ENCODE data around the gene FYN. TPM values are rescaled to one million over a fixed set of nuclear protein-coding genes. Genes with fewer than 3 reads are reported as not detected.

Gene FYN
- polyA plus RNA-seq, 2 of the 4 experiments (the other 2 are of a cell fraction), result 3.5 to 3.7 TPM

GRCh38 chr6:111866857-111867256 is 6.4 kb downstream of the FYN start:
- CTCF ChIA-PET, result no interaction called here
- WGBS (ENCODE audit: missing lambda C conversion rate), result 53% methylated on average over 2 of the region's 2 CpGs
- POLR2A ChIA-PET, result no interaction called here
- DNase-seq (ENCODE audit: low read depth in 1 of 2, low spot score in 1 of 2), result no peak
- Histone ChIP-seq H3K27ac (no peak overlapping the region), H3K4me1 (no peaks in the 10 kb centered on the region), H3K9me3 (no peaks in the 10 kb centered on the region), H3K4me3 (no peak overlapping the region), H3K4me2 (no peak overlapping the region)
- no peak for FAIRE-seq
- TF ChIP-seq CBX8 (IDR thresholded peaks at IDR 0.05) (no peak), SMC3 (IDR thresholded peaks at IDR 0.05) (no peak), ZSCAN20 (CRISPR knock-in tag; IDR thresholded peaks at IDR 0.05) (no peak), ZC3H11A (IDR thresholded peaks at IDR 0.05) (no peak), ELK1 (IDR thresholded peaks at IDR 0.05; ENCODE audit: low read depth, low read length) (no peak), GATA3 (IDR thresholded peaks at IDR 0.05; ENCODE audit: borderline replicate concordance) (no peak), CHD2 (IDR thresholded peaks at IDR 0.05; ENCODE audit: low read length, partially characterized antibody) (no peak)
- ATAC-seq, result no peak

DNA sequence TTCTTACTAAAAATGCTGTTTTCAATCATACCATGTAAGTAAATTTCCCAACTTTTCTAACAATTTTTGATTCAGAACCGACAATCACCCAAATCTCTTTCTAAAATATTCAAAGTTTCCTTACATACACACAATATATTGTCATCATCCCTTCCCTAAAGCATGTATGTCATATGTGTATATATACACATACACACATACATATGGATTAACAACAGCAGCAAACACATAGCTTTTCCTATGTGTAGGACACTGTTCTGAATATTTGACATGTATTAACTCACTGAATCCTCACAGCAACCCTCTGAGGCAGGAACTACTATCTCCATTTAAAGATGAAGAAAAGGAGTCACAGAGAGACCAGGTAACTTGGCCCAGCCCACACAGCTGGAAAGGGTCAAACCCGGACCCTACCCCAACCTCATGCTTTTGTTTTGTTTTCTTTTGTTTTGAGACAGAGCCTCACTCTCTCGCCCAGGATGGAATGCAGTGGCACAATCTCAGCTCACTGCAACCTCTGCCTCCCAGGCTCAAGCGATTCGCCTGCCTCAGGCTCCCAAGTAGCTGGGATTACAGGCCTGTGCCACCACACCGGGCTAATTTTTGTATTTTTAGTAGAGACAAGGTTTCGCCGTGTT is 7.2 kb downstream of the FYN start:
- FAIRE-seq (no peak), DNase-seq (ENCODE audit: low read depth in 1 of 2, low spot score in 1 of 2) (no peak), ATAC-seq (no peak)
- ChIA-PET POLR2A (no interaction called here), CTCF (no interaction called here)
- Histone ChIP-seq H3K27ac (no peak overlapping the region), H3K9me3 (no peaks in the 10 kb centered on the region), H3K4me1 (no peaks in the 10 kb centered on the region), H3K4me2 (no peak overlapping the region), H3K4me3 (no peak overlapping the region)
- 55% methylated on average over 6 of the region's 8 CpGs for whole genome bisulfite sequencing (ENCODE audit: missing lambda C conversion rate)
- no peak for TF ChIP-seq EP300 (IDR thresholded peaks at IDR 0.05)

DNA sequence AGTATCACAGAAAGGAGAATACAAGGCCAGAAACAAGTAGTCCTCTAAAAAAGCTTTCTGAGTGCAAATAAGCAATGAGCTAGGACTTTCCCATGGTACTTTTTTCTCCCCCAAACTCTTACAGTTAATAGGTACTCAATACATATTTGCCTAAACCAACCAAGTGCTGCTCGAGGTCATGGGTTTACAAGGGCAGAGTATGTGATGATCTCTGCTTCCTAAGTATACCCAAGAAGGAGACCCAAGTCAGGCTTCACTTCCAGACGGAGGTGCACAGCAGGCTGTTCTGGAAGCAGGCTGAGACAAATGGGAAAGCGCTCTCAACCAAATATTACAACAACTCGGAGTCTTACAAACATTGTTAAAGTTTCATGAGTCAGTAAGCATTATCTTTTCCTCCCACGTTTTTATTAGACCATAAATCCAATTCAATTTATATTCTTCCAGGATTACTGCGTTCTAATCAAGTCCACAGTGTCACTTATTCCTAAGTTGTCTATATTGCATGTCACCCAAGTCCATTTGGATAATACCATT is 8.1 kb downstream of the FYN start:
- Histone ChIP-seq H3K4me2 (no peak overlapping the region), H3K4me3 (no peak overlapping the region), H3K27ac (no peak overlapping the region), H3K9me3 (no peaks in the 10 kb centered on the region), H3K4me1 (no peaks in the 10 kb centered on the region)
- DNase-seq (ENCODE audit: low read depth in 1 of 2, low spot score in 1 of 2) (no peak), FAIRE-seq (no peak), ATAC-seq (no peak)
- POLR2A ChIA-PET, result no interaction called here
- TF ChIP-seq, protein P1, sequence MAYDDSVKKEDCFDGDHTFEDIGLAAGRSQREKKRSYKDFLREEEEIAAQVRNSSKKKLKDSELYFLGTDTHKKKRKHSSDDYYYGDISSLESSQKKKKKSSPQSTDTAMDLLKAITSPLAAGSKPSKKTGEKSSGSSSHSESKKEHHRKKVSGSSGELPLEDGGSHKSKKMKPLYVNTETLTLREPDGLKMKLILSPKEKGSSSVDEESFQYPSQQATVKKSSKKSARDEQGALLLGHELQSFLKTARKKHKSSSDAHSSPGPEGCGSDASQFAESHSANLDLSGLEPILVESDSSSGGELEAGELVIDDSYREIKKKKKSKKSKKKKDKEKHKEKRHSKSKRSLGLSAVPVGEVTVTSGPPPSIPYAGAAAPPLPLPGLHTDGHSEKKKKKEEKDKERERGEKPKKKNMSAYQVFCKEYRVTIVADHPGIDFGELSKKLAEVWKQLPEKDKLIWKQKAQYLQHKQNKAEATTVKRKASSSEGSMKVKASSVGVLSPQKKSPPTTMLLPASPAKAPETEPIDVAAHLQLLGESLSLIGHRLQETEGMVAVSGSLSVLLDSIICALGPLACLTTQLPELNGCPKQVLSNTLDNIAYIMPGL (CRISPR knock-in tag; IDR thresholded peaks at IDR 0.05; ENCODE audit: borderline replicate concordance), result no peak
- TF ChIP-seq SMC3 (IDR thresholded peaks at IDR 0.05), result no peak
- TF ChIP-seq JUNB (IDR thresholded peaks at IDR 0.05), result no peak
- TF ChIP-seq JUN (IDR thresholded peaks at IDR 0.05), result no peak
- TF ChIP-seq EHF (CRISPR knock-in tag; IDR thresholded peaks at IDR 0.05), result no peak
- TF ChIP-seq ATOH8 (CRISPR knock-in tag; IDR thresholded peaks at IDR 0.05; ENCODE audit: low read depth), result no peak
- TF ChIP-seq CHD4 (IDR thresholded peaks at IDR 0.05; ENCODE audit: borderline replicate concordance), result no peak
- TF ChIP-seq HOXB13 (CRISPR knock-in tag; IDR thresholded peaks at IDR 0.05; ENCODE audit: low read depth), result no peak
- no peak for TF ChIP-seq ZSCAN20 (CRISPR knock-in tag; IDR thresholded peaks at IDR 0.05)
- TF ChIP-seq NR3C1 (IDR thresholded peaks at IDR 0.05), result no peak
- no peak for TF ChIP-seq POLR2A (IDR thresholded peaks at IDR 0.05; ENCODE audit: low read length)
- TF ChIP-seq HDAC2 (IDR thresholded peaks at IDR 0.05), result no peak
- 56% methylated on average over 6 of the region's 6 CpGs for WGBS (ENCODE audit: missing lambda C conversion rate)
- CTCF ChIA-PET, result interaction anchor here (1.5 kb wide), 1 partner anchor 8 kb away, joined by 4 read pairs; the partner anchor contains the start of gene FYN
